Mucosa of descending colon (tissue), 3 donors: Measurements from ENCODE around the gene PDPN. TPM values are rescaled to one million over a fixed set of nuclear protein-coding genes. Genes with fewer than 3 reads are reported as not detected.

Experiments used
- ATAC-seq: fragments of 200-7000 bp; cut with Tn5 transposase; one replicate; pipeline ENCODE4 v1.9.1; 2020; ENCODE audit warnings: mild to moderate bottlenecking, moderate library complexity
- DNase-seq, 3 donors: peaks; one replicate each; pipeline ENCODE4 v3.0.0-alpha.2; 2020
- H3K36me3 ChIP-seq: fragments of 200-600 bp; one replicate; pipeline ENCODE4 v1.8.0; 2021; ENCODE audit warnings: low read depth, mild to moderate bottlenecking
- H3K4me1 ChIP-seq: fragments of 200-600 bp; one replicate; pipeline ENCODE4 v1.8.0; 2021; ENCODE audit warnings: low read depth, mild to moderate bottlenecking
- H3K4me3 ChIP-seq: fragments of 200-600 bp; one replicate; pipeline ENCODE4 v1.8.0; 2021; ENCODE audit warnings: mild to moderate bottlenecking
- H3K9me3 ChIP-seq: fragments of 200-600 bp; one replicate; pipeline ENCODE4 v1.8.0; 2021; ENCODE audit warnings: mild to moderate bottlenecking
- CTCF ChIP-seq: fragments of 200-600 bp; IDR thresholded peaks from one replicate; pipeline ENCODE4 v1.8.0; 2022; ENCODE audit warnings: antibody characterized with exemption, mild to moderate bottlenecking
- intact Hi-C, 2 donors: fragments of 100-400 bp; cut with DNase I in 1 of 2; cut with micrococcal nuclease in 1 of 2; formaldehyde crosslinking; loops; one replicate each; pipeline versions ENCODE4 v1.11.0 to v1.11.1; 2022; cut with DNase I, micrococcal nuclease
- total RNA-seq, 3 donors: library from RNA; stranded (reverse); fragmentation: NEBNext Ultra II Directional in 2 of 3; extraction: Animal tissue kit (Norgen Biotek cat#: 25700) in 2 of 3; gene quantifications; one replicate each; pipeline versions ENCODE4 v1.2.1 to v1.2.4, GENCODE V29; 2021 to 2023
- donor health status: DM: no; HTN: no; CAD: no; lungs with moderate emphysema.
- donor health status: DM: no; HTN: no; CAD: no.
- donor health status: DM: no; HTN: yes; CAD: no.

The PDPN gene
- total RNA-seq, 3 donors from 2014 or later: 1.0 to 12.8 (median 12.6) TPM

DNA sequence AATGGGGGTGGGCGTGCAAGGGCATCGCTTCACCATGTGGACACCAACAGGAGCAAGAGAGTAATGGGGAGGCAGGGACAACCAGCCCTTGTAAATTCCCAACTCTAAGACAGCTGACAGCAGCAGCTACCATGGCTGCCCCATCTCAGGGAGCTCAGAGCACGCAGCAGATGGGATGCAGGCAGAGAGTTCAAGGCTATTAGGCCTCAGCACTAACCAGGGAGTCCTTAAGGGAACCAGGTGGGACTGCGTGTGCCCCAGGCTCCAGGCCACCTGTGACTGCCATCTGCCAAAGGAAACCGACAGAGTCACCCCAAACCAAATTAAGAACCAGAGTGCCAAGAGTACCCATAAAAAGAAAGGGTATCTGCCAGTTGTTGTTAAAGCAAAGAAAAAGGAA, 82.7 kb downstream of the PDPN start:
- no peak for DNase-seq
- TF ChIP-seq CTCF: no peak
- intact Hi-C loops: loop anchor here (5.0 to 10.0 kb wide), 4 partner anchors 61 to 296 kb away; no protein-coding TSS in a partner anchor
- H3K4me3 ChIP-seq: no peak overlapping the region
- H3K4me1 ChIP-seq: no peaks in the 10 kb centered on the region
- H3K36me3 ChIP-seq: no peaks in the 10 kb centered on the region
- no peak for ATAC-seq
- H3K9me3 ChIP-seq: no peaks in the 10 kb centered on the region

Other genes starting within 250 kb of the PDPN start
- gene PRAMEF14, start 236.7 kb upstream of the PDPN start, total RNA-seq: not detected
- gene PRAMEF19, start 211.9 kb upstream of the PDPN start, total RNA-seq: not detected
- not detected for gene PRAMEF17, start 194.2 kb upstream of the PDPN start, total RNA-seq
- gene PRAMEF20, start 173.4 kb upstream of the PDPN start, total RNA-seq: not detected
- gene LRRC38, start 69.8 kb upstream of the PDPN start, total RNA-seq: not detected
- 10 to 100 TPM; 34.7 to 56.1 (median 39.8) TPM for gene PRDM2, start 116.4 kb downstream of the PDPN start, total RNA-seq